Thoracic aorta (tissue), 2 donors: Measurements from ENCODE around the gene RLF. TPM values are rescaled to one million over a fixed set of nuclear protein-coding genes. Genes with fewer than 3 reads are reported as not detected.

Experiments
- ATAC-seq: fragments of 150-250 bp; one replicate; pipeline ENCODE4 v1.8.0; 2017; ENCODE audit warnings: low read depth; ENCODE audit not compliant: insufficient number of reproducible peaks, low FRiP score
- DNase-seq: peaks from one replicate; pipeline ENCODE4 v3.0.0-alpha.2; 2020; ENCODE audit warnings: low spot score
- H3K27ac ChIP-seq, 2 donors: fragments of 200-600 bp; sonication (generic); 1 replicate in 1 of 2; 2 replicates in 1 of 2; pipeline ENCODE4 v1.5.1; 2016; ENCODE audit warnings: mild to moderate bottlenecking in 2 of 2, moderate library complexity in 2 of 2
- H3K27me3 ChIP-seq: fragments of 200-600 bp; sonication (generic); replicated peaks from 2 replicates; pipeline ENCODE4 v1.6.0; 2016; ENCODE audit warnings: mild to moderate bottlenecking; ENCODE audit not compliant: insufficient read depth
- H3K36me3 ChIP-seq: fragments of 200-600 bp; sonication (generic); one replicate; pipeline ENCODE4 v1.5.1; 2016
- H3K4me1 ChIP-seq, 2 donors: fragments of 200-600 bp; sonication (generic); 1 replicate in 1 of 2; 2 replicates in 1 of 2; pipeline versions ENCODE4 v1.5.1 to v1.6.0; 2016; ENCODE audit warnings: low read depth in 2 of 2, mild to moderate bottlenecking in 1 of 2; ENCODE audit not compliant: control insufficient read depth in 1 of 2
- H3K4me3 ChIP-seq: fragments of 200-600 bp; sonication (generic); 2 replicates; pipeline ENCODE4 v1.5.1; 2016; ENCODE audit warnings: mild to moderate bottlenecking
- H3K9me3 ChIP-seq: fragments of 200-600 bp; sonication (generic); 2 replicates; pipeline ENCODE4 v1.5.1; 2016
- CTCF ChIP-seq: fragments of 200-600 bp; sonication (generic); IDR thresholded peaks from one replicate; pipeline ENCODE4 v1.5.1; 2019; ENCODE audit warnings: antibody characterized with exemption
- total RNA-seq, 2 donors: library from RNA; depleted of rRNA; stranded (reverse); fragments of >200 nt; gene quantifications; one replicate each; pipeline versions ENCODE4 v1.1.0 to v1.2.3, GENCODE V29; 2016

RLF gene
- total RNA-seq, 2 donors from 2014 or later = 15.7 to 22.5 TPM

DNA sequence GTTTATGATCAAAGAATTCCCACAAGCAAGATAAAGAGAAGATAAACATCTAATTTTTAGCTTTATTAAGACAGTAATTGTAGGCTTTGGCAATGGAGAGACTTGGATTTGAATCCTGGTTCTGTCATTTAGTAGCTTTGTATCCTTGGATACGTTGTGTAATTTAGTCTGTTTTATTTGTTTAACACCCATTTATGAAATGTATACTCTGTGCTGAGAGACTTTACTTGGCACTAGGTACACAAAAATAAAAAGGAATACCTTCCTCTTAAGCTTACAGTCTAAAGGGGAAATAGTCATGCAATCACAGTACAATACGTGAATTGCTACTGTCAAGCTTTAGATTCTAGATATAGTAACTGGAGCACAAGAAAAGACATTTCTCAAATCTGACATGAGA is 120.7 kb downstream of the RLF start:
- Histone ChIP-seq H3K4me3 (no peak overlapping the region), H3K4me1 (peaks cover 0 to 4% of the 10 kb centered on the region in 2 donors), H3K9me3 (no peaks in the 10 kb centered on the region), H3K27me3 (no peaks in the 10 kb centered on the region), H3K36me3 (peaks cover 21% of the 10 kb centered on the region), H3K27ac (no peak overlapping the region)
- no peak for ATAC-seq
- no peak for TF ChIP-seq CTCF
- DNase-seq = no peak

Other genes with a start within 250 kb of the RLF start
- gene MFSD2A, start 206.2 kb upstream of the RLF start, total RNA-seq = 10 to 100 TPM in 1 of 2 donors, 1 to 10 TPM in 1; 5.8 to 13.1 TPM
- gene CAP1, start 120.7 kb upstream of the RLF start, total RNA-seq = 100 to 1,000 TPM; 315 to 409 TPM
- 10 to 100 TPM; 68.5 to 89.8 TPM for gene PPT1, start 64.1 kb upstream of the RLF start, total RNA-seq
- gene TMCO2, start 86.5 kb downstream of the RLF start, total RNA-seq = not detected
- 10 to 100 TPM; 48.3 to 87.9 TPM for gene ZMPSTE24, start 96.8 kb downstream of the RLF start, total RNA-seq
- gene COL9A2, start 155.9 kb downstream of the RLF start, total RNA-seq = 10 to 100 TPM; 16.7 to 36.4 TPM
- 10 to 100 TPM; 42.3 to 75.3 TPM for gene SMAP2, start 212.3 kb downstream of the RLF start, total RNA-seq